KOPT-K1 (cell line): ENCODE measurements around the gene NXT1.
"Not testable (repeated sequence)": the region's sequence is repeated elsewhere in the genome, so short reads cannot be mapped to it uniquely, and the experiment has no call there.

ENCODE experiments used
- H3K27ac ChIP-seq: fragments of 200-600 bp; sonication (generic); 2 replicates; pipeline ENCODE4 v1.5.1; 2016; ENCODE audit warnings: antibody characterized with exemption, mild to moderate bottlenecking, low read depth, low read length; ENCODE audit not compliant: poor library complexity, severe bottlenecking
- H3K36me3 ChIP-seq: fragments of 200-600 bp; sonication (generic); 2 replicates; pipeline ENCODE4 v1.5.1; 2017; ENCODE audit warnings: antibody characterized with exemption, mild to moderate bottlenecking, low read length, moderate library complexity; ENCODE audit not compliant: insufficient read depth
- H3K9me3 ChIP-seq: fragments of 200-600 bp; sonication (generic); 2 replicates; pipeline ENCODE4 v1.5.1; 2017; ENCODE audit warnings: antibody characterized with exemption, low read length, mild to moderate bottlenecking; ENCODE audit not compliant: insufficient read depth, poor library complexity, severe bottlenecking

Gene NXT1

DNA sequence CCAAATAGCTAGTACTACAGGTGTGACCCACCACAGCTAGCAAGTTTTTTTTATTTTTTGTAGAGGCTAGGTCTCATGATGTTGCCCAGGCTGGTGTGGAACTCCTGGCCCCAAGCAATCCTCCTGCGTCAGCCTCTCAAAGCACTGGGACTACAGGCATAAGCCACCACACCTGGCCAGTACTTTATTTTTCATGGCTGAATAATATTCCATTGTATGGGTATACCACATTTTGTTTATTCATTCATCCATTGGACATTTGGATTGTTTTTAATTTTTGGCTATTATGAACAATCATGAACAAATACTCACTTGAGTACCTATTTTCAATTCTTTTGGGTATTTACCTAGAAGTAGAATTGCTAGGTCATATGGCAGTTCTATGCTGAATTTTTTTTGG lies 7.0 kb upstream of the NXT1 start:
- H3K9me3 ChIP-seq: no peaks in the 10 kb centered on the region
- no peaks in the 10 kb centered on the region for H3K36me3 ChIP-seq
- H3K27ac ChIP-seq: no peak overlapping the region

DNA sequence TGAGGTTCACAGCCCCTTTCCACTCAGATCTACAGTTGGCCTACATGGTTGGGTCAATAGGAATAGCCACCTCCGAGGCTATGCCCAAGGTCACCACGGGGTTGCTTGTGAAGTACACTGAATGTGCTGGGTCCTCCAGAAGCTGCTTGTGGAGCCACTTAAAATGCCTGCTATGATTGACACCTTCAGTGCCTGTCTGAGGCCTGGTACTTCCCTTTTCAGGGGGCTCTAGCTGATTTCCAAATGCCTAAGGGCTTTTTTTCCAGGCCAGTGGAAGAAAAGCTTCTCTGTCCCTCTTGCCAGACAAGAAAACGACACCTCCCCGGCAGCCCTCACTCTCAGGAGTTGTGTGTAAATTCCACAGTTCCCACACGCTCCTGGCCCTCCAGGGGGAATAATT lies 6.3 kb upstream of the NXT1 start:
- H3K9me3 ChIP-seq: no peaks in the 10 kb centered on the region
- no peaks in the 10 kb centered on the region for H3K36me3 ChIP-seq
- no peak overlapping the region for H3K27ac ChIP-seq

GRCh38 chr20:23346002-23346401 lies 4.6 kb upstream of the NXT1 start:
- Histone ChIP-seq H3K27ac (no peak overlapping the region), H3K36me3 (no peaks in the 10 kb centered on the region), H3K9me3 (no peaks in the 10 kb centered on the region)

DNA sequence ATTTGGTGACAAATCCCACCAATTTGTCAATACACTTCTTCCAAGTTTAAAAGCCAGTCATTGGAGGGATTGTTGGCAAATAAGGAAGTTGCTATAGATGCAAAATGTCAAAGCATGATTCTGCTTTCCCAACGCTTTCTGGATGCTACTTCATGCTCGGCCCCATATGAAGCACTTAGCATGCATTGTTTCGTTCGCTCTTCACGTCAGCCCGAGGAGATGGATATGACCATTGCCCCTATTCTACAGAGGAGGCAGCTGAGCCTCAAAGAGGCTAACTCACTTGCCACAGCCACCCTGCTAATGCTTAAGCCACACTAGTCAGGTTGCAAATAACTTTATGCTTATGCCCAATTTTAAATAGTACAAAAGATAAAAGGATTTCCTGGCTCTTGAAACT lies 2.8 kb upstream of the NXT1 start:
- peaks cover 4% of the 10 kb centered on the region; the same call in 1 of the 2 replicates for H3K36me3 ChIP-seq
- H3K27ac ChIP-seq: no peak overlapping the region
- no peaks in the 10 kb centered on the region for H3K9me3 ChIP-seq

DNA sequence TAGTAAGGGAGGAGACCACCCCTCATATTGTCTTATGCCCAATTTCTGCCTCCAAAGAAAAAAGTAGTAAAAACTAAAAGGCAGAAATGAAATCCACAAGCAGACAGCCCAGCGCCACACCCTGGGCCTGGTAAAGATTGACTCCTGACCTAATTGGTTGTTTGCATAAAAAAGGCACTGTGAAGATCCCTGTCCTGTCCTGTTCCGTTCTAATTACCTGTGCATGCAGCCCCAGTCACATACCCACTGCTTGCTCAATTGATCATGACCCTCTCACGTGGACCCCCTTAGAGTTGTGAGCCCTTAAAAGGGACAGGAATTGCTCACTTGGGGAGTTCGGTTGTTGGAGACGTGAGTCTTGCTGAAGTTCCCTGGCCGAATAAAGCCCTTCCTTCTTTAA lies 2.1 kb upstream of the NXT1 start:
- H3K36me3 ChIP-seq, H3K9me3 ChIP-seq, H3K27ac ChIP-seq: not testable (repeated sequence)

DNA sequence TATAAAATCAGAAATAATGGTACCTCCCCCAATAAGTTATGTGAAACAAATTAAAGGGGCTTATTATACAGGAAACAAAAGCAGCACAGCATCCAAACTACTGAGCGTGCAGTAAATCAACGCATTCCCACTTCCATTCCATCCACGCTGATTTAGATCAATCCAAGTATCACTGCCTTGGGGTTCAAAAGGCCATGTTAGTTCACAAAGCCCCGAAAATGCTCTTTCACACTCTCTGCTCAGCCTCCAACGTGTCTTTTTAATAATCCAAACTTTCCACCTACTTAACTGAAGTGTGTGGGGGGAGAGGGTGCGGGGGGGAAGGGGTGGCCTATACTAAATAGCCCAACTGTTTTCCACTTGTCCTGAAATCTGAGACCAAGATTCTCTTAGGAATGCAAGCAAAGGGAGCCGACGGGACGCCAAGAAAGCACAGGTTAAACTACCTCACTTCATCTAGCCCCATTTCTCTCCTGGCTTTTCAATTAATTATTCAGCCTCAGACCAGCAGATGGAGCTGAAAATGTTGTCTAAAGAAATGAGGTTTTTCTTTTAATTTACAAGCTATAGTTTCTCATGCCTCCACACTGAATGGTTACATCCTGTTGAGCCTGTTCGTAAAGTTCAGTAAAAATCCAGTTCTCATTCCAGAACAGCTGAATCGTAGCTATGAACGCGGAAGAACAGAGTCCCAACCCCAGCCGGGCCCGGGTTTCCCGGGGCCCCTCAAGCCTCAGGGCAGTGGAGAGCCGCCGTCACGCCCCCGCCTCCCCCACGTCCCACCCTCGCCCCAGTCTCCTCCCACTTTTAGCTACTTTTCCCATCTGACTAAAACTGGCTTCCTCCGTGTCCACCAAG lies 1.0 kb upstream of the NXT1 start:
- Histone ChIP-seq H3K27ac (peak overlapping the region; percentile 87), H3K36me3 (peaks cover 19% of the 10 kb centered on the region), H3K9me3 (no peaks in the 10 kb centered on the region)

- Histone ChIP-seq H3K36me3 (peaks cover 35% of the 10 kb centered on the region), H3K27ac (peak overlapping the region; percentile 87), H3K9me3 (no peaks in the 10 kb centered on the region)
Observed at GRCh38 chr20:23350904-23351838, 580 bp downstream of the NXT1 start.

DNA sequence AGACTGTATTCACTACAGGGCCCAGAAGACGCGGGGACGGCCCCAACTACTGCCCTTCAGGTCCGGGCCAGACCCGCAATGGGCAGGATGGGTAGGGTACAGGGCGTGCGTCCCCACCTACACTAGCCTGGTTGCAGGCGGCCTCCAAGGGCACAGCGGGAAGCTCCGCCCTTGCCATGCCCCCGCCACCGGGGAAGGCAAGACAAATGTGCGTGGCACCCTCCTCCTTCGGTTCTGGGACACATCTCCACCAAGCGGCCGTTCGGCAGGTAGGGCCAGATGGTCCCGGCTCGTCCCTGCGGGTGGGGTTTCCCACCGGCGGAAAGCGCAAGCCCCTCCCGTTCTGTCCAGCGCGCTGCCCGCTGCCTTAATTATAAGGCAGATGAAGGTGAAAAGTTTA lies 5.6 kb downstream of the NXT1 start:
- Histone ChIP-seq H3K36me3 (peaks cover 37% of the 10 kb centered on the region), H3K27ac (no peak overlapping the region), H3K9me3 (no peaks in the 10 kb centered on the region)

- Histone ChIP-seq H3K9me3 (no peaks in the 10 kb centered on the region), H3K36me3 (peaks cover 32% of the 10 kb centered on the region), H3K27ac (peak overlapping the region; percentile 68)
Observed at GRCh38 chr20:23357767-23358562, 7.4 kb downstream of the NXT1 start.

DNA sequence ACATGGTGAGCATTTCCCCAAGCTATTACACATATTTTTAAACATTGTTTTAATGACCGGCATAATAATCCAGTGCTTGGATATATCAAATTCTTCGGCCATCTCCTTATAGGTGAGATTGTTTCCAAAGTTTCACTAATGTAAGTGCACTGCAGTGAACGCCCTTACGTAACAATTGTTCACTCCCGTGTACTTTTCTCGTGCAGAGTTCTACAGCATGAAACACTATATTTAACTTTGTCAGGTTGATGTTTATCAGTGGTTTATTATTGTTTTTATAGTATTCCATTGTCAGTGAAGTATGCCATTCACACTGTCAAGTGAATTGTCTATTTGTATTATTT lies 7.9 kb downstream of the NXT1 start:
- H3K9me3 ChIP-seq: no peaks in the 10 kb centered on the region
- peak overlapping the region; percentile 32 for H3K27ac ChIP-seq
- peaks cover 29% of the 10 kb centered on the region for H3K36me3 ChIP-seq

DNA sequence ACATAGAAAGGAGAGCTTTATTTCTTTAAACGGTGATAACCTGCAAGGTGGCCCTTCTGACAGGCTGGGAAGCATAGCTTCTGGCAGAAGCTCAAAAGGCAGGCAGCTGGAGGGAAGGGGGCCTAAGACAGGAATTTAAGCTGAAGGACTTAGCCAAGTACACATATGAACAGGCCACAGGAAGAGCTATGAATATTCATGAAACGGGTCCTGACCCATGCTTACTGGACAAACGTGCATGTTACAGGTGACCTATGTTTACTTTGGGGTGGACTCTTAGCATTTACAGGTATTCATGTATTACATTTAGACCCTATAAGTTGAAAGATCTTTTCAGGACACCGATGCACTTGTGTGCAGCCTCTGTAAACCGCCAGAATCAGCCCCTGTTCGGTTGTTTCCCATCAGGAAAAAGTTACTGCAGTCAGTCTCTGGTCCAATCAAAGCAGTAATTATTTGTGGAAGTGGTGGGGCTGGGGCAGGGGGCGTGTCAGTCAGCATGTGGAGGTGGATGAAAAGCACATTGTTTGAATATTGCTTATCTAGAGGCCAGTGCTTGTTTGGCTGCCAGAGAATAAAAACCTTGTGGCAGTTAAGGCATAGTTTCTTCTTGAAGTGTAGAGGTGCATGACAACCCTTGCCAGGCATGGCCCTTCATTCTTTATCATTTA lies 8.5 kb downstream of the NXT1 start:
- no peaks in the 10 kb centered on the region for H3K9me3 ChIP-seq
- no peak overlapping the region for H3K27ac ChIP-seq
- H3K36me3 ChIP-seq: peaks cover 23% of the 10 kb centered on the region

GRCh38 chr20:23360531-23360930 lies 9.9 kb downstream of the NXT1 start:
- peak overlapping the region; percentile 86 for H3K27ac ChIP-seq
- no peaks in the 10 kb centered on the region for H3K9me3 ChIP-seq
- peaks cover 23% of the 10 kb centered on the region for H3K36me3 ChIP-seq

GRCh38 chr20:23361119-23361475 lies 10.5 kb downstream of the NXT1 start:
- peak overlapping the region; percentile 86 for H3K27ac ChIP-seq
- peaks cover 23% of the 10 kb centered on the region for H3K36me3 ChIP-seq
- no peaks in the 10 kb centered on the region for H3K9me3 ChIP-seq

GRCh38 chr20:23361476-23362391 lies 11.1 kb downstream of the NXT1 start, which contains the start of gene GZF1:
TSS of gene GZF1 (plus strand) at chr20:23362182. CDS start at chr20:23364384, 2,202 bp downstream.
- H3K36me3 ChIP-seq: peaks cover 24% of the 10 kb centered on the region
- peak within 1 kb of the TSS; percentile 86 for H3K27ac ChIP-seq
- H3K9me3 ChIP-seq: no peaks in the 10 kb centered on the region
